GM12891 (cell line): Measurements from ENCODE around the gene FBXW11.

ENCODE experiments used
- DNase-seq: peaks from one replicate; pipeline ENCODE4 v3.0.0; 2011; ENCODE audit warnings: low spot score; ENCODE audit not compliant: insufficient read length
- FAIRE-seq: peaks from 2 replicates; lab custom pipeline; 2011; peaks lifted over from hg19 to GRCh38; lab: Jason Lieb, UNC
- PAX5 ChIP-seq: IDR thresholded peaks from 2 replicates; pipeline ENCODE4 v1.6.1; 2011; ENCODE audit warnings: low read length, moderate library complexity, mild to moderate bottlenecking; ENCODE audit not compliant: insufficient read depth, severe bottlenecking
- POLR2A ChIP-seq: IDR thresholded peaks from 2 replicates; pipeline ENCODE4 v1.6.1; 2011; ENCODE audit warnings: low read depth, low read length, control low read depth
- POLR2AphosphoS5 ChIP-seq: IDR thresholded peaks from 2 replicates; pipeline ENCODE4 v1.6.1; 2011; ENCODE audit warnings: low read depth, low read length, control low read depth
- POU2F2 ChIP-seq: IDR thresholded peaks from 2 replicates; pipeline ENCODE4 v1.6.1; 2011; ENCODE audit warnings: low read depth, mild to moderate bottlenecking, control low read depth, low read length, moderate library complexity
- SPI1 ChIP-seq: IDR thresholded peaks from 2 replicates; pipeline ENCODE4 v1.6.1; 2011; ENCODE audit warnings: low read depth, low read length, control low read depth
- TAF1 ChIP-seq: IDR thresholded peaks from 2 replicates; pipeline ENCODE4 v1.6.1; 2011; ENCODE audit warnings: low read depth, low read length, control low read depth

Gene FBXW11

GRCh38 chr5:171848486-171848885 lies 158.0 kb downstream of the FBXW11 start:
- FAIRE-seq (no peak), DNase-seq (no peak)
- TF ChIP-seq SPI1, result no peak
- TF ChIP-seq POLR2AphosphoS5, result no peak
- no peak for TF ChIP-seq PAX5
- no peak for TF ChIP-seq POLR2A
- no peak for TF ChIP-seq POU2F2
- no peak for TF ChIP-seq TAF1

DNA sequence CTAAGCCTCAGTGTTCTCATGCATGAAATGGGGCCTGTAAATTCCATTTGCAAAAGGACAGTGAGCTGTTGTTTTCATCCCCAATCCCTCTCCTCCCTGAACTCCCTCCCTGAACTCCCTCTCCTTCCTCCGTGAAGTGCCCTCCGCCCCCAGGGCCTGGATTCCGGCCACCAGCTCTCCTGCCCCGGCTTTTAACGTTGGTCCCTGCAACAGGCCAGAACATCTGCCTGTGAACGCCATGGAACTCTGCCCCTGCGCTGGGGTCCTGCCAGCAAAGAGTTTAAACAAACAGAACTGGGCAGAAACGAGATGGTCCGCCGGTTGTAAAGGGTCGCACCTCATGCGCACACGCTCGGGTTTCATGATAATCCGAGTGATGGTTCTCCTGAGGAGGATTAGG lies 158.4 kb downstream of the FBXW11 start:
- no peak for TF ChIP-seq PAX5
- no peak for TF ChIP-seq POLR2AphosphoS5
- no peak for TF ChIP-seq TAF1
- no peak for TF ChIP-seq POLR2A
- TF ChIP-seq POU2F2, result no peak
- no peak for TF ChIP-seq SPI1
- DNase-seq, result no peak
- no peak for FAIRE-seq

DNA sequence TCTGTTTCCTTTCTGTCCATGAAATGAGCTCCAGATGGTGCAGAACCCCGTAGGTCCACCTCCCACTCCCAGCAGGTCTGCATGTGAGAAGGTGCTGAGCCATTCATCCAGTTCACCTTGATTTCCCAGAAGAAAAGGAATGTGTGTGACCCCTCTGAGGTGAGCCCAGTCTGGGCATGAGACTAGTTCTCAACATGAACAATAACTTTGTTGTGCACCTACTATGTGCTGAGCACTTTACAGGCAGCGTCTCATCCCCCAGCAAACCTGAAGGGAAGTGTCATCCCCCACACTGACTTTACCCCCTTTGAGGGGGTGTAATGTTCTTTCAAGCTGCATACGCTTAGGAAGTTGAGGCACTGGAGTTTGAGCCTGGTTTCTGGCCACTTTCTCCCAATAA lies 159.4 kb downstream of the FBXW11 start:
- FAIRE-seq (no peak), DNase-seq (no peak)
- TF ChIP-seq PAX5 (no peak), POU2F2 (no peak), POLR2AphosphoS5 (no peak), POLR2A (no peak), TAF1 (no peak), SPI1 (no peak)

GRCh38 chr5:171846323-171846722 lies 160.1 kb downstream of the FBXW11 start:
- no peak for FAIRE-seq
- TF ChIP-seq POLR2A, result no peak
- TF ChIP-seq POU2F2, result no peak
- no peak for TF ChIP-seq PAX5
- TF ChIP-seq TAF1, result no peak
- no peak for TF ChIP-seq POLR2AphosphoS5
- no peak for TF ChIP-seq SPI1
- no peak for DNase-seq

GRCh38 chr5:171845857-171846256 lies 160.6 kb downstream of the FBXW11 start:
- DNase-seq (no peak), FAIRE-seq (no peak)
- TF ChIP-seq POLR2AphosphoS5 (no peak), SPI1 (no peak), PAX5 (no peak), TAF1 (no peak), POU2F2 (no peak), POLR2A (no peak)

- TF ChIP-seq SPI1, result no peak
- TF ChIP-seq POU2F2, result no peak
- no peak for TF ChIP-seq POLR2AphosphoS5
- no peak for TF ChIP-seq PAX5
- no peak for TF ChIP-seq TAF1
- no peak for TF ChIP-seq POLR2A
- FAIRE-seq, result no peak
Observed at GRCh38 chr5:171845040-171845630, 161.3 kb downstream of the FBXW11 start.

GRCh38 chr5:171842777-171843328 lies 163.6 kb downstream of the FBXW11 start:
- DNase-seq, result no peak
- TF ChIP-seq SPI1 (peak; percentile 29; the same call in 1 of the 2 replicates), PAX5 (no peak)
- no peak for FAIRE-seq

More at GRCh38 chr5:171845040-171845630, 161.3 kb downstream of the FBXW11 start:
- DNase-seq, result no peak

- FAIRE-seq, result no peak
Observed at GRCh38 chr5:171841984-171842776, 164.3 kb downstream of the FBXW11 start.

GRCh38 chr5:171840711-171841522 lies 165.5 kb downstream of the FBXW11 start:
- FAIRE-seq (no peak), DNase-seq (no peak)
- TF ChIP-seq POU2F2, result no peak
- no peak for TF ChIP-seq POLR2AphosphoS5
- no peak for TF ChIP-seq SPI1
- no peak for TF ChIP-seq POLR2A
- no peak for TF ChIP-seq PAX5
- TF ChIP-seq TAF1, result no peak

More at GRCh38 chr5:171841984-171842776, 164.3 kb downstream of the FBXW11 start:
- TF ChIP-seq POLR2A (no peak), PAX5 (no peak), TAF1 (no peak), POU2F2 (no peak), POLR2AphosphoS5 (no peak), SPI1 (no peak)
- no peak for DNase-seq
